Liver (tissue), 3 donors: ENCODE measurements around the gene TP63.

Experiments
- ATF3 ChIP-seq: IDR thresholded peaks from 2 replicates; pipeline ENCODE4 v1.6.1; 2016; ENCODE audit warnings: antibody characterized with exemption
- EGR1 ChIP-seq, 2 donors: IDR thresholded peaks; 2 replicates each; pipeline ENCODE4 v1.6.1; 2016 to 2018; ENCODE audit warnings: antibody characterized with exemption in 2 of 2, low read depth in 2 of 2
- GABPA ChIP-seq, 2 donors: IDR thresholded peaks in 1 of 2; conservative IDR thresholded peaks in 1 of 2; 2 replicates each; pipeline ENCODE4 v1.6.1; 2016; ENCODE audit warnings: antibody characterized with exemption in 2 of 2, mild to moderate bottlenecking in 1 of 2, moderate library complexity in 1 of 2
- RAD21 ChIP-seq, 2 donors: IDR thresholded peaks; 2 replicates each; pipeline ENCODE4 v1.6.1; 2016; ENCODE audit warnings: antibody characterized with exemption in 2 of 2, mild to moderate bottlenecking in 2 of 2
- TAF1 ChIP-seq: conservative IDR thresholded peaks from 2 replicates; pipeline ENCODE4 v1.6.1; 2016; ENCODE audit warnings: antibody characterized with exemption, mild to moderate bottlenecking
- YY1 ChIP-seq: IDR thresholded peaks from 2 replicates; pipeline ENCODE4 v1.6.1; 2016; ENCODE audit warnings: antibody characterized with exemption, mild to moderate bottlenecking
- TF ChIP-seq, protein P1 (sequence below): fragments of 150-350 bp; IDR thresholded peaks from 2 replicates; pipeline ENCODE4 v1.5.1; 2017; ENCODE audit warnings: improper control_type of control experiment, low read depth, low read length; ENCODE audit not compliant: missing input control
- TF ChIP-seq, protein P2 (sequence below): IDR thresholded peaks from 2 replicates; pipeline ENCODE4 v1.6.1; 2016; ENCODE audit warnings: antibody characterized with exemption
- TF ChIP-seq, protein P3 (sequence below): IDR thresholded peaks from 2 replicates; pipeline ENCODE4 v1.6.1; 2016; ENCODE audit warnings: antibody characterized with exemption
- donor health status: healthy.
- donor health status: healthy.

- TF ChIP-seq RAD21 (IDR thresholded peaks at IDR 0.05) (no peak), ATF3 (no peak), EGR1 (IDR thresholded peaks at IDR 0.05; ENCODE audit: low read depth in 2 of 2) (no peak), YY1 (no peak), GABPA (IDR thresholded peaks at IDR 0.05 in 1 of 2, conservative IDR thresholded peaks at IDR 0.05 in 1 of 2) (no peak), TAF1 (no peak)
- TF ChIP-seq, protein P1, sequence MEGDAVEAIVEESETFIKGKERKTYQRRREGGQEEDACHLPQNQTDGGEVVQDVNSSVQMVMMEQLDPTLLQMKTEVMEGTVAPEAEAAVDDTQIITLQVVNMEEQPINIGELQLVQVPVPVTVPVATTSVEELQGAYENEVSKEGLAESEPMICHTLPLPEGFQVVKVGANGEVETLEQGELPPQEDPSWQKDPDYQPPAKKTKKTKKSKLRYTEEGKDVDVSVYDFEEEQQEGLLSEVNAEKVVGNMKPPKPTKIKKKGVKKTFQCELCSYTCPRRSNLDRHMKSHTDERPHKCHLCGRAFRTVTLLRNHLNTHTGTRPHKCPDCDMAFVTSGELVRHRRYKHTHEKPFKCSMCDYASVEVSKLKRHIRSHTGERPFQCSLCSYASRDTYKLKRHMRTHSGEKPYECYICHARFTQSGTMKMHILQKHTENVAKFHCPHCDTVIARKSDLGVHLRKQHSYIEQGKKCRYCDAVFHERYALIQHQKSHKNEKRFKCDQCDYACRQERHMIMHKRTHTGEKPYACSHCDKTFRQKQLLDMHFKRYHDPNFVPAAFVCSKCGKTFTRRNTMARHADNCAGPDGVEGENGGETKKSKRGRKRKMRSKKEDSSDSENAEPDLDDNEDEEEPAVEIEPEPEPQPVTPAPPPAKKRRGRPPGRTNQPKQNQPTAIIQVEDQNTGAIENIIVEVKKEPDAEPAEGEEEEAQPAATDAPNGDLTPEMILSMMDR: no peak
- TF ChIP-seq, protein P2, sequence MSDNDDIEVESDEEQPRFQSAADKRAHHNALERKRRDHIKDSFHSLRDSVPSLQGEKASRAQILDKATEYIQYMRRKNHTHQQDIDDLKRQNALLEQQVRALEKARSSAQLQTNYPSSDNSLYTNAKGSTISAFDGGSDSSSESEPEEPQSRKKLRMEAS: no peak
- TF ChIP-seq, protein P3, sequence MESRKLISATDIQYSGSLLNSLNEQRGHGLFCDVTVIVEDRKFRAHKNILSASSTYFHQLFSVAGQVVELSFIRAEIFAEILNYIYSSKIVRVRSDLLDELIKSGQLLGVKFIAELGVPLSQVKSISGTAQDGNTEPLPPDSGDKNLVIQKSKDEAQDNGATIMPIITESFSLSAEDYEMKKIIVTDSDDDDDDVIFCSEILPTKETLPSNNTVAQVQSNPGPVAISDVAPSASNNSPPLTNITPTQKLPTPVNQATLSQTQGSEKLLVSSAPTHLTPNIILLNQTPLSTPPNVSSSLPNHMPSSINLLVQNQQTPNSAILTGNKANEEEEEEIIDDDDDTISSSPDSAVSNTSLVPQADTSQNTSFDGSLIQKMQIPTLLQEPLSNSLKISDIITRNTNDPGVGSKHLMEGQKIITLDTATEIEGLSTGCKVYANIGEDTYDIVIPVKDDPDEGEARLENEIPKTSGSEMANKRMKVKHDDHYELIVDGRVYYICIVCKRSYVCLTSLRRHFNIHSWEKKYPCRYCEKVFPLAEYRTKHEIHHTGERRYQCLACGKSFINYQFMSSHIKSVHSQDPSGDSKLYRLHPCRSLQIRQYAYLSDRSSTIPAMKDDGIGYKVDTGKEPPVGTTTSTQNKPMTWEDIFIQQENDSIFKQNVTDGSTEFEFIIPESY: no peak
Observed at GRCh38 chr3:189758186-189758585, 127.0 kb downstream of the TP63 start.
